ENCODE measurements around the gene ENSA. TPM values are rescaled to one million over a fixed set of nuclear protein-coding genes. Genes with fewer than 3 reads are reported as not detected.

ENSA gene
- total and polyA plus RNA-seq, 2 donors (not counting 3 experiments of a cell fraction or from before 2014, with no cell fraction given) = 32.4 to 155 TPM

- POLR2A ChIA-PET = no interaction called here
- CTCF ChIA-PET = no interaction called here
Measured at GRCh38 chr1:150596095-150596892, 33.1 kb downstream of the ENSA start.

More at GRCh38 chr1:150596095-150596892, 33.1 kb downstream of the ENSA start:
- H3K36me3 ChIP-seq (ENCODE audit: control insufficient read depth in 2 of 2, extremely low read depth in 1 of 2, insufficient read depth in 2 of 2, low read length in 2 of 2) = no peaks in the 10 kb centered on the region
- dilution Hi-C loops (cut with MboI; ENCODE audit: extremely low pct_ligation_motif_present, low sequenced_read_pairs) (no loop called here), intact Hi-C loops (cut with micrococcal nuclease) (no loop called here)
- no peaks in the 10 kb centered on the region for H4K20me1 ChIP-seq (replicated peaks; ENCODE audit: control insufficient read depth, extremely low read depth, insufficient read depth, low read length)
- H2AFZ ChIP-seq (ENCODE audit: low read depth, low read length) = no peak overlapping the region
- no peaks in the 10 kb centered on the region for H3K9me1 ChIP-seq (replicated peaks; ENCODE audit: control insufficient read depth, extremely low read depth, insufficient read depth, low read length)
- TF ChIP-seq GATA2 (IDR thresholded peaks at IDR 0.05; ENCODE audit: insufficient read depth, insufficient read length, low read depth, low read length) (no peak), CTCF (IDR thresholded peaks at IDR 0.05; ENCODE audit: extremely low read depth in 1 of 2, insufficient read depth in 1 of 2, low read depth in 1 of 2, low read length in 2 of 2) (no peak), EZH2 (IDR thresholded peaks at IDR 0.05; ENCODE audit: borderline replicate concordance, low read depth, low read length, severe bottlenecking) (no peak), POLR2AphosphoS5 (IDR thresholded peaks at IDR 0.05; ENCODE audit: insufficient read depth, low read depth, low read length) (no peak), POLR2A (IDR thresholded peaks at IDR 0.05; ENCODE audit: low read depth, low read length) (no peak)
- TF ChIP-seq, protein P1, sequence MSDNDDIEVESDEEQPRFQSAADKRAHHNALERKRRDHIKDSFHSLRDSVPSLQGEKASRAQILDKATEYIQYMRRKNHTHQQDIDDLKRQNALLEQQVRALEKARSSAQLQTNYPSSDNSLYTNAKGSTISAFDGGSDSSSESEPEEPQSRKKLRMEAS (IDR thresholded peaks at IDR 0.05; ENCODE audit: insufficient read depth, insufficient read length) = no peak
- no peak overlapping the region for H3K27ac ChIP-seq (ENCODE audit: insufficient read depth, low read depth, low read length)
- no peaks in the 10 kb centered on the region for H3K4me1 ChIP-seq (ENCODE audit: control insufficient read depth, extremely low read depth, insufficient read depth, low read length)
- H3K4me3 ChIP-seq (replicated peaks in 1 of 3; ENCODE audit: insufficient read depth in 1 of 3, low read depth in 1 of 3, low read length in 3 of 3) = no peak overlapping the region
- H3K4me2 ChIP-seq (ENCODE audit: insufficient read depth, low read length) = no peak overlapping the region
- no peaks in the 10 kb centered on the region for H3K9me3 ChIP-seq (replicated peaks; ENCODE audit: control insufficient read depth, insufficient read depth, low read length)
- no TSS peak for BruUV-seq (replicated peaks)
- no peak for DNase-seq (ENCODE audit: low read depth, low spot score)
- no peak for FAIRE-seq
- H3K27me3 ChIP-seq (ENCODE audit: control insufficient read depth in 2 of 2, insufficient read depth in 2 of 2, low read length in 2 of 2) = no peaks in the 10 kb centered on the region
- no peaks in the 10 kb centered on the region for H3K79me2 ChIP-seq (ENCODE audit: control insufficient read depth, insufficient read depth, low read length)
- no peak overlapping the region for H3K9ac ChIP-seq (replicated peaks; ENCODE audit: extremely low read depth, insufficient read depth, low read length)
